GM12873 (cell line): ENCODE data around the gene CDH26.

Experiments used
- TF ChIP-seq, protein P1 (sequence below): IDR thresholded peaks from 2 replicates; pipeline ENCODE4 v1.5.1; 2012; ENCODE audit warnings: low read depth, mild to moderate bottlenecking, moderate library complexity, low read length, control low read depth; ENCODE audit not compliant: insufficient read depth; ENCODE audit errors: missing control alignments

Gene CDH26

DNA sequence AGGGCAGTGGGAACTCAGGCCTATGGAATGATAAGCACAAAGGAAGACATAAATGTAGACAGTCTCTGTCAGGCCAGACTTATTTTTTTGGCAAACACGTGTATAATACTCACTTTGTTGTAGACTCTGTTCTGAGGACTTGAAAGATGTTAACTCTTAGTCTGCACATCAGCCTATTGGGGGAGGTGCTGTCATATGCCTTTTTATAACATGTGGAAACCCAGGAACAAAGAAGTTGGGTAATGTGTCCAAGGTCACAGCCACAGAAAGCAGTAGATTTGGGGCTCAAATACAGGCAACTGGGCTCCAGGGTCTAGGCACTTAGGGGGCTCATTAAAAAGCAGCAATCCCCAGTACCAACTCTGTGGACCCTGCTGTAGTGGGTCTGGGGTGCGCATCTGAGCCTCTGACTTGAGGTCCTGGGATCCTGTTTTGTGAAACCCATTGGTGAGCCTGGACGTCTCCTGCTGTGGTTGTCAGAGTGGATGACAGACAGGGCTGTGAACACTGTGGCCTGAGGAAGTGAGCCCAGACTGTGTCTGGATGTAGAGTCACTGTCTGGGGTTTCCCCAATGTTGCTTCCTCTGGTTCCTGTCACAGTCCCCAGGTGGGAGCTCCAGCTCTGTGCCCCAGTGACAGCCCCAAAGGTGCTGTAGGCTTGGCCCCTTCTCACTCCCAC lies 50.0 kb downstream of the CDH26 start:
- TF ChIP-seq, protein P1, sequence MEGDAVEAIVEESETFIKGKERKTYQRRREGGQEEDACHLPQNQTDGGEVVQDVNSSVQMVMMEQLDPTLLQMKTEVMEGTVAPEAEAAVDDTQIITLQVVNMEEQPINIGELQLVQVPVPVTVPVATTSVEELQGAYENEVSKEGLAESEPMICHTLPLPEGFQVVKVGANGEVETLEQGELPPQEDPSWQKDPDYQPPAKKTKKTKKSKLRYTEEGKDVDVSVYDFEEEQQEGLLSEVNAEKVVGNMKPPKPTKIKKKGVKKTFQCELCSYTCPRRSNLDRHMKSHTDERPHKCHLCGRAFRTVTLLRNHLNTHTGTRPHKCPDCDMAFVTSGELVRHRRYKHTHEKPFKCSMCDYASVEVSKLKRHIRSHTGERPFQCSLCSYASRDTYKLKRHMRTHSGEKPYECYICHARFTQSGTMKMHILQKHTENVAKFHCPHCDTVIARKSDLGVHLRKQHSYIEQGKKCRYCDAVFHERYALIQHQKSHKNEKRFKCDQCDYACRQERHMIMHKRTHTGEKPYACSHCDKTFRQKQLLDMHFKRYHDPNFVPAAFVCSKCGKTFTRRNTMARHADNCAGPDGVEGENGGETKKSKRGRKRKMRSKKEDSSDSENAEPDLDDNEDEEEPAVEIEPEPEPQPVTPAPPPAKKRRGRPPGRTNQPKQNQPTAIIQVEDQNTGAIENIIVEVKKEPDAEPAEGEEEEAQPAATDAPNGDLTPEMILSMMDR = no peak

DNA sequence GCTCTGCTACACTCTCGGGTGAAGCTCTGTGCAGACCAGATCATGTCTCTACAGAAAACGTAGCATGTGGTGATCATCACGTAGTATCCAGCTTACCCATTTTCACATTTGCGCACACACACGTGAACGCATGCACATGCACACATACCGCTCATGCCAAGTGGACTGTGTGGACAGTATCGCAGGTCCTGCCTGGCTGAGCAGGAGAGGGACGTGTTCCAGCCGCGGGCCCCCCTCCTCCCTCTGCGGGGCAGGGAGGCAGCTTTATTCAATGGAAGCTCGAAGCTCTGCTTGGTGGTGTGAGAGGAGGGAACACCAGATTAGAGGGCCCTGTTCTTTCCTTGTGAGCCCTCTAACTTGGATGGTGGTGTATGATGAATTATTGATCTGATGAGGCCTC lies 51.1 kb downstream of the CDH26 start:
- TF ChIP-seq, protein P1 = no peak

DNA sequence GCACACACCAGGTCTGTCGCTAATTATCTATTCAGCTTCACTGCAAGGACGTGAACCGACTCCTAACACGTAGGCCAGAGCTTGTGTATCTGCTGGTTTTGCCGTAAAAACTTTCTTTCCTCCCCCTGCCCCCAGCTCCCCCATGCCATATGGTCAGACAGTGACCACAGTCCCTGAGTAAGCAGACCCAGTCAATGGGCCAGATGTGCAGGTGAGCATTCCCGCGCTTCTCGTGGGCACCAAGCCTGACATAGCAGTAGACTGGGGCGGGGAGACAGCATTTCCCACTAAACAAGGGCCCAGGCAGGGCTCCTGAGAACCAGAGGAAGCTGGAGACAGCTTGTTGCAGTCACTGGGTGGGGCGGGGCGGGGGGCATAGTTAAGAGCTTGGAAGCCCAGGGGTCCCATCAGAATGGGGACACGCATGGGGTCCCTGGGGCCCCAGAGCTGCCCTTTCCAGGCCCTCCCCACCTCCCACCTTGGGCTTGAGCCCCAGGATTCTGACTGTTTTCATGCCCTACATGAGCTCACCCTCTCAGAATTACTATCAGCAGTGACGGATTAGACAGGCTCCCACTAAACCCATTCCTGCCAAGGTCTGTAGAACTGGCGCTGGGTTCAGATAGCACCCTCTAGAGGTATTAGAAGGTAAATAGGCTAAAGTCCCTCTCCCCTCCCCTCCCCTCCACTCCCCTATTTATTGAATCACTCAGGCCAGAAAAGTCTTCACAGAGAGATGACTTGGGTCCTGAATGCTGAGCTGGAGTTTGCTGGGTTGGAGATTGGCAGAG lies 51.8 kb downstream of the CDH26 start:
- TF ChIP-seq, protein P1 = peak; percentile 37

- TF ChIP-seq, protein P1 = no peak
Measured at GRCh38 chr20:60010689-60011458, 52.7 kb downstream of the CDH26 start.

DNA sequence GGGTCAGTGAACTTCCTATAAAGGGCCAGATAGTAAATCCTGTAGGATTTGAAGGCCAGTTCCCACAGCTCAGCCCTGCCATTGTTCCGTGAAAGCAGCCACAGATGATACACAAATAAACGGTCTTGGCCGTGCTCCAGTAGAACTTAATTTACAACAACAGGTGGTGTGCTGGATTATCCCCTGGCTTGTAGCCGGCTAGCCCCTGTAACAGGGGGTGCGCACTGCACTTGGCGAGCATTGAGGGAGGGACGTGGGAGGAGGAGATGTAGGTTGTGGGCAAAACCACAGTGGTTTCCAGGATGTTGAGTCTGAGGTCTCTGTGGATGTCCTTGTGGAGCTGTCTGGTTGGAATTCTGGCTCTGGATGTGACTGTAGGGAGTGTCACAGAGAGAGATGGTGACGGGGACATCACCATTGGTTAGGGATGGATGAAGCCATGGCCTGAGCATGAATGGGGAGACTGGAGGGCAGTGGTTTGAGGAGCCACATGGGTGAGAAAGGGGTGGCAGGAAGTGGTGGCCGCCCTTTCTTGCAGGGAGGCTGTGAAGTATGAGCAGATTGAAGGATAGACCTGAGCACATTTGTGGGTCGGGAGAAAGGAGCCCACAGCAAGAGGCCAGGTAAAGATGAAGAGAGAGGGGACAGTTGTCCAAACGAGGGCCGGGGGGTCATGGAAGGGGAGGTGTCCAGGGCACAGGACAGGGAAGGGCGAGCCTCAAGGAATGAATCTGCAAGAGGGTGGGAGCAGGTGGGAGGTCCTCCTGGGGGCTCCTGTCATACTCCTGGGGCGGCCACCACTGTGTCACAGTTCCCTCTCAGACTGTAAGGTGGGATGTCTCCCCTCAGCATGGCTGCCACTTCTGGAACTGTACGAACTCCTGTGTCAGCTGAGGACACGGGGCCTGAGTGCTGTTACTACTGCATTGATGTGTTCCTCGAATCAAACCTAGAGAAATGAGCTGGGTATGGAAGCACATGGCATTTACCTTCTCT lies 53.6 kb downstream of the CDH26 start:
- TF ChIP-seq, protein P1 = no peak

DNA sequence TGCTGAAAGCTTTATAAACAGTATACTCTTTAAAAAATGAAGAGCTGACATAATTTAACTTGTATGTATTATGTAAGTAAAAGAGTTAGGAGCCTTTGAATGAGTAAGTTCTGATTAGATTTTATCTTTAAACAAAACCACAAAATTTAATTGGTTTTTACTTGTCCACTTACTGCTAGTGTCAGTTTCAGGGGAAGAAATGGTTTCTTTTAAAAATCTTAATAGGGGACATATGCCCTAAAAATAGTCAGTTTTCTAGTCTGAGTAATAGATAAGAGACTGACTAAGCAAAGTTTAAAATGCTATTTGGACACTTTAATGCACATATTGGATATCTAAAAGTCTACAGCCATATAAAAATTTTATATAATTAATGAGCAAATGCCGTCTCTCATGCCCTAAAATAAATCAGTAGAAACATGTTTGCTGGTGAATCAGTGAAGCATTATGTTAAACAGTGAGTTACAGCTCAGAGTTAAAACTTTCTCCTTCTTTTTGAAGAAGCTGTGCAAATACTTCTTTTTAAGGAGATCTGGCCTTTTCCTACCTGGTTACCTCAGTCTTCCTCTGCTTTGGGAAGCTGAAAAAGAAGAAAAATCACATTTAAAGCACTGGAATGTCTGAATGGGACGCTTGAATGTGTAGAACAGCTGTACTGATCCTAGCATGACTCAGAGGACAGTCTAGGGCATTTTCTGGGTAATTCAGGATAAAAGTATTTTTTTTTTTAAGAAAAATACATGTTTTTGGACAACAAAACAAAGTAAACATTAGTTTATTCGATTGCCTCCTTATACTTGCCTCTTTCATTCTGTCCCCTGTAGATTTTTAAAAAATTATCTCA lies 55.3 kb downstream of the CDH26 start:
- TF ChIP-seq, protein P1 = no peak
